ENCODE data around the gene SPAST.
"Not testable (repeated sequence)": the region's sequence is repeated elsewhere in the genome, so short reads cannot be mapped to it uniquely, and the experiment has no call there.

Gene SPAST

DNA sequence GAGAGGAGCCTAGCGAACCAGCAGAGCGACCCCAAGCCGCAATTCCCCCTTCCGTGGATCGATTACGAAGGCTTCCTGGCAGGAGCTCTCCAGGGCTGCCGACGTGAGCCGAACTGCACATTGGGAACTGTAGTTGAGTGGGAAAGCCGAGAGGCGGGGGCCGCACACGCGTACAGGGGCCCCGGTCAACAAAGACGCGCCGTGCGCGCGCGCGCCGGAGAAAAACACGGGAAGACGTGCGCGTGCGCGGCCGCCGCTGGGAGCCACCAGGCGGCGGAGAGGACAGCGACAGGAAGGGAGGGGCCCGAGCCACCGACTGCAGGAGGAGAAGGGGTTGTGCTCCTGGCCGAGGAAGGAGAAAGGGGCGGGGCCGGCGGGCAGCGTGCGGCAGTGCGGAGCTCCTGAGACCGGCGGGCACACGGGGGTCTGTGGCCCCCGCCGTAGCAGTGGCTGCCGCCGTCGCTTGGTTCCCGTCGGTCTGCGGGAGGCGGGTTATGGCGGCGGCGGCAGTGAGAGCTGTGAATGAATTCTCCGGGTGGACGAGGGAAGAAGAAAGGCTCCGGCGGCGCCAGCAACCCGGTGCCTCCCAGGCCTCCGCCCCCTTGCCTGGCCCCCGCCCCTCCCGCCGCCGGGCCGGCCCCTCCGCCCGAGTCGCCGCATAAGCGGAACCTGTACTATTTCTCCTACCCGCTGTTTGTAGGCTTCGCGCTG lies at the start of gene SPAST:
TSS of gene SPAST (plus strand) at position 247 of the 711 bp plus-strand sequence. CDS start at position 523, 276 bp downstream.
- DNase-seq (ENCODE audit: low read depth, low spot score) = peak; percentile 96

GRCh38 chr2:32018789-32019482 lies 44.4 kb upstream of the SPAST start:
- DNase-seq (ENCODE audit: low read depth, low spot score) = not testable (repeated sequence)

- DNase-seq (ENCODE audit: low read depth, low spot score) = not testable (repeated sequence)
These were observed 29.0 kb upstream of the SPAST start for GRCh38 chr2:32034198-32034887.

DNA sequence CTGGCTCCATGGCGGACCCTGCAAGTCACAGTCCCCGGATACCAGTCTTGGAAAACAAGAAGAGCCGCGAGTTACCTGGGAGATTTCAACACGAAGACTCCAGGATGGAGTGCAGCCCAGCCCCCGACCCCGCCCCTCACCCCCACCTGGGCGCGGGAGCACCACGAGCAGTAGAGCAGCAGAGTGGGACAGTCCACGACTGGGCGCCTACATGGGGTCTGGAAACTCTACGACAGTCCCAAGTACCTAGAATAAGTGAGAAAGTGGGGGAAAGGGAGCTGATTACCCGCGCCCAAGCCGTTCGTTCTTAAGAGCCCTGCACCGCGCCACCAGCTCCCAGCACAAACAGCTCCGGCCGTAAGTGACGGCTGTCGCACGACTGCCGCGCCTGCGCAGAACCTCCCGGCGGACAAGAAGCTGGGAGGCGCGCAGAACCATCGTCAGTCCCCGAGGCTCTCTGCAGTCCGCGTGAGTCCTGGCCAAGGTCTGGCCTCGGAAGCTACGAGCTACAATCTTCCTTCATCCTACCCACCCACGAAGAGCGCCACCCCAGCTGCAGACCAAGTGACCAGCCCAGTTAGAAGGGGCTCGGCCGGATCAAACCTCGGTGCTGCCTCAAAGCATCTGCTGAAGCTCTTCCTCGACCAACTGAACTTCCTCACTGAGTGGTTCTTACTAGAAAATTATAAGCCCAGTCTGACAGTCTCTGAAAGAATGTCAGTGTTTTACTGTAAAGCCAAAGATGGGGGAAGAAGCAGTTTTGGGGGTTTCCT lies 23.7 kb upstream of the SPAST start, which contains the start of gene DPY30:
TSS of gene DPY30 (minus strand) at position 359 of the 773 bp plus-strand sequence. CDS start at position 10, 349 bp downstream.
- peak; percentile 76 for DNase-seq (ENCODE audit: low read depth, low spot score)

GRCh38 chr2:32043561-32043960 lies 19.8 kb upstream of the SPAST start:
- no peak for DNase-seq (ENCODE audit: low read depth, low spot score)

DNA sequence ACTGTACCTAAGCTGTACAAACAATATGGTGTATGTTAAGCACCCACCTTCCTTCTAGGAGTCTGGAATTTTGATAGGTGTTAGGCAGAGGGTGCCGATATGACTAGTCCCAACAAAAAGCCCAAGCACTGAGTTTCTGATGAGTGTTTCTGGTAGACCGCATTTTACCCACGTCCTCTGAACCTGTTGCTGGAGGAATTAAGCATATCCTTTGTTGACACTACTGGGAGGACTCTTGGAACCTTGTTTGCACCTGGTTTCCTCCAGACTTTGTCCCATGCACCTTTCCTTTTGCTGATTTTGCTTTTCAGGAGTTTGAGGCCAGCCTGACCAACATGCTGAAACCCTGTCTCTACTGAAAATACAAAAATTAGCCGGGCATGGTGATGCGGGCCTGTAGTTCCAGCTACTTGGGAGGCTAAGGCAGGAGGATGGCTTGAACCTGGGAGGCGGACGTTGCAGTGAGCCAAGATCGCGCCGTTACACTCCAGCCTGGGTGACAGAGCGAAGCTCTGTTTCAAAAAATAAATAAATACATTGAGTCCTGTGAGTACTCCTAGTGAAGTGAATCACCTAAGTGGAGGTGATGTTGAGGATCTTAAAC lies 11.4 kb upstream of the SPAST start:
- DNase-seq (ENCODE audit: low read depth, low spot score) = no peak

- DNase-seq (ENCODE audit: low read depth, low spot score) = not testable (repeated sequence)
These were observed 8.8 kb upstream of the SPAST start for GRCh38 chr2:32054583-32054982.

- no peak for DNase-seq (ENCODE audit: low read depth, low spot score)
These were observed 5.2 kb upstream of the SPAST start for GRCh38 chr2:32058130-32058529.

- DNase-seq (ENCODE audit: low read depth, low spot score) = no peak
These were observed 3.1 kb upstream of the SPAST start for GRCh38 chr2:32060266-32060665.

- DNase-seq (ENCODE audit: low read depth, low spot score) = no peak
These were observed 1.9 kb upstream of the SPAST start for GRCh38 chr2:32061430-32061829.

GRCh38 chr2:32061973-32062861 lies 1.1 kb upstream of the SPAST start:
- DNase-seq (ENCODE audit: low read depth, low spot score) = no peak

GRCh38 chr2:32064021-32064601 lies 755 bp downstream of the SPAST start:
- DNase-seq (ENCODE audit: low read depth, low spot score) = no peak

DNA sequence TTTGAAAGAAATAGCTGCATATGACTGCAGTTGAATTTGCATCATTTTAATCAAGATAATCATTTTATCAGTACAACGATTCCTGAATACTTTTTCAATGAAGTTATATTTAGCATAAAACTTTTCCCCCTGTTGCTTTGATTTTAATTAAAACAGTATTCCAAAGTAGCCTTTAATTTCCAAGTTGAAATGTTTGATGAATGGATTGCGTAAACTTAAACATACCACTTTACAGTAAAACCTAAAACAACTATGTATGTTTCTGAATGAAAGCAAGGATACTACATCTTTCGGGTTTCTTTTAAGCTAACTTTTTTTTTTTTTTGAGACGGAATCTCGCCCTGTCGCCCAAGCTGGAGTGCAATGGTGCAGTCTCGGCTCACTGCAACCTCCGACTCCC lies 1.4 kb downstream of the SPAST start:
- no peak for DNase-seq (ENCODE audit: low read depth, low spot score)

DNA sequence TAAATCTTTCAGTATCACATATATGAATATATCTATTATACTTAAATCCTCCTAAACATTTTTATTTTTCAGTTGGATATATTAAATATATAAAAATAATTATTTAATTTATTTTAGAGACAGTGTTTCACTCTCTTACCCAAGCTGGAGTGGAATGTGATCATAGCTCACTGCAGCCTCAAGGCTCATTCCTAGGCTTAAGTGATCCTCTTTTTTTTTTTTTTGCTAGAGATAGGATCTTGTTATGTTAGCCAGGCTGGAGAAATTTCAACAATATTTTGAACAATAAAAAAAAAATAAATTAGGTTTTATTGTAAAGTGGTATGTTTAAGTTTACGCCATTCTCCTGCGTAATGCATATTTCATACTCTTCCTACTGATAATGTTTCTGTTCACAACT lies 4.2 kb downstream of the SPAST start:
- DNase-seq (ENCODE audit: low read depth, low spot score) = no peak

- DNase-seq (ENCODE audit: low read depth, low spot score) = no peak
These were observed 10.8 kb downstream of the SPAST start for GRCh38 chr2:32074134-32074506.

GRCh38 chr2:32095671-32096070 lies 32.3 kb downstream of the SPAST start:
- no peak for DNase-seq (ENCODE audit: low read depth, low spot score)

DNA sequence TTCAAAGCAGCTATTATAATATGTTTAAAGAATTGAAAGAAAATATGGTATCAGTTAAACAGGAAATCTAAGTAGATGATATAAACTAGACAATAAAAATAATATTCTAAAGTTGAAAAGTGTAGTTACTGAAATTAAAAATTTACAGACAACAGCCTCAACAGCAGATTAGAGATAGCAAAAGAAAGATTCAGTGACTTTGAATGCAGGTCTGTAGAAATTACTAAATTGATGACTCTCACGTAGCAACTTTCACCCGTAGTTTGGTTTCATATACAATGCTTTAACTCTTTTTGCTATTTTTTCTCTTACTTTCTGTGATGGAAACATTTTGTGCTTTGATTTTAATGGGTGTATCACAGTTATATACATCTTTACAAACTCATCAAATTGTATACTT lies 44.8 kb downstream of the SPAST start:
- DNase-seq (ENCODE audit: low read depth, low spot score) = no peak

DNA sequence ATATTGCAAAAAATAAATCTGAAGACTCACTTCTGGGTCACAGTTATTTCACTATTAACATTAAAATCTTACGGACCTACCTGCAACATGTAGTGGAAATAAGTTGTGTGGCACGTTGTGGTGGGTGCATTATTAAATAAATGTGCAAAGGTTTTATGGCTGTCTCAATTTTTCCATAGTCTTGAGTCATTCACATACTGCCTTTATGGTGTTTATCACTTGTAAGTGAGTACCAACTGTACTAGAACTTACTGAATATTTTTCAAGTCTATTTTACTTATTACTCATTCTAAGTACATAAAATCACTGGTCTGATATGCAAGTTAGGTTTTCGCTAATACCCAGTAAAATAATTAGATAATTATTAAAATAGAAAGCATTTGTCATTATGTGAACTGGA lies 54.7 kb downstream of the SPAST start:
- DNase-seq (ENCODE audit: low read depth, low spot score) = no peak

DNA sequence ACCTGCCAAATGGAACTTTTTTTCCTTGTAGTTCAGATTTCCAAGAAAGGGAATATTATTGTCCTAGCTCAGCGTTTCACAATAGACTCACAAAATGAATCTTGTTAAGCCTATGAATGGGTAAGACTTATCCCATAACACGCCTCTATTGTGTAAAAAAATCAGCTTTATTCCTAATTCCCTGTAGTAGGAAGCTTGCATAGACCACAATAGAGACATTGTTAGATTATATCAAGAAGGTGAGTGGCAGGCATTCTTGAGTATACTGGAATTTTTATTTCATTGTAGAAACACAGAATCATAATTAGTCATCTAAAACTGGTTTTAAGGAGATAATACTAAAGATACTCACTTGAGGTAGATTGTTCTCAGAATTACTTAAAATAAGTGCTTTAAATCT lies 55.8 kb downstream of the SPAST start:
- no peak for DNase-seq (ENCODE audit: low read depth, low spot score)

DNA sequence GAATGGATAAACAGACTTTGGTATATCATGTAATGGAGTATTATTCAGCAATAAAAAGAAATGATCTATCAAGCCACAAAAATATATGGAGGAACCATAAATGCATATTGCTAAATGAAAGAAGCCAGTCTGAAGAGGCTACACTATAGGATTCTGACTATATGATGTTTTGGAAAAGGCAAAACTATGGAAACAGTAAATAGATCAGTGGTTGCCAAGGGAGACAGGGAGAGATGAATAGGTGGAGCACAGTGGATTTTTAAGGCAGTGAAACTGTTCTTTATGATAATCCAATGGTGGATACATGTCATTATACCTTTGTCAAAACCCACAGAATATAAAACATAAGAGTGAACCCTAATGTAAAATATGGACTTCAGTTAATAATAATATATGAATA lies 61.3 kb downstream of the SPAST start:
- no peak for DNase-seq (ENCODE audit: low read depth, low spot score)

Data from activated naive CD8-positive, alpha-beta T cell treated with anti-CD3 and anti-CD28 coated beads, Interleukin-2, amount 50 U/mL, for 16 hours (primary cell).